ENCODE data around the gene CBFA2T3. TPM values are rescaled to one million over a fixed set of nuclear protein-coding genes. Genes with fewer than 3 reads are reported as not detected.

Gene CBFA2T3
- total and polyA plus RNA-seq, 2 of the 8 experiments (the other 6 are each of a cell fraction or from before 2014, with no cell fraction given): 0.51 to 1.3 TPM

DNA sequence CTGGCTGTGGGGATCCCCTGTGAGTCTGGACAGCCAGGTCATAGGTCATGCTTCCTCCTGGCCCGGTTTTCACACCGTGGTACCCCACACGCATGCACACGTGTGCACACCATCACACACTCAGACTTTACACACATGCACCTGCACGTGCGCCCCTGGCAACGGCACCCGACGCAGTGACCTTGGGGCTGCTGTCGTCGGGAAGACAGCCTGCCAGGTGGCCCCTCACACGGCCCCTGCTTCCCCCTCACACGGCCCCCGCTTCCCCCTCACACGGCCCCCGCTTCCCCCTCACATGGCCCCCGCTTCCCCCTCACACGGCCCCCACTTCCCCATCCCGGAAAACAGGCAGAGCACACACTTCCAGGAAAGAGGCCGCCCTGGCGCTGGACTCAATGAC lies 45.1 kb downstream of the CBFA2T3 start (continued):
- TF ChIP-seq, protein P1, sequence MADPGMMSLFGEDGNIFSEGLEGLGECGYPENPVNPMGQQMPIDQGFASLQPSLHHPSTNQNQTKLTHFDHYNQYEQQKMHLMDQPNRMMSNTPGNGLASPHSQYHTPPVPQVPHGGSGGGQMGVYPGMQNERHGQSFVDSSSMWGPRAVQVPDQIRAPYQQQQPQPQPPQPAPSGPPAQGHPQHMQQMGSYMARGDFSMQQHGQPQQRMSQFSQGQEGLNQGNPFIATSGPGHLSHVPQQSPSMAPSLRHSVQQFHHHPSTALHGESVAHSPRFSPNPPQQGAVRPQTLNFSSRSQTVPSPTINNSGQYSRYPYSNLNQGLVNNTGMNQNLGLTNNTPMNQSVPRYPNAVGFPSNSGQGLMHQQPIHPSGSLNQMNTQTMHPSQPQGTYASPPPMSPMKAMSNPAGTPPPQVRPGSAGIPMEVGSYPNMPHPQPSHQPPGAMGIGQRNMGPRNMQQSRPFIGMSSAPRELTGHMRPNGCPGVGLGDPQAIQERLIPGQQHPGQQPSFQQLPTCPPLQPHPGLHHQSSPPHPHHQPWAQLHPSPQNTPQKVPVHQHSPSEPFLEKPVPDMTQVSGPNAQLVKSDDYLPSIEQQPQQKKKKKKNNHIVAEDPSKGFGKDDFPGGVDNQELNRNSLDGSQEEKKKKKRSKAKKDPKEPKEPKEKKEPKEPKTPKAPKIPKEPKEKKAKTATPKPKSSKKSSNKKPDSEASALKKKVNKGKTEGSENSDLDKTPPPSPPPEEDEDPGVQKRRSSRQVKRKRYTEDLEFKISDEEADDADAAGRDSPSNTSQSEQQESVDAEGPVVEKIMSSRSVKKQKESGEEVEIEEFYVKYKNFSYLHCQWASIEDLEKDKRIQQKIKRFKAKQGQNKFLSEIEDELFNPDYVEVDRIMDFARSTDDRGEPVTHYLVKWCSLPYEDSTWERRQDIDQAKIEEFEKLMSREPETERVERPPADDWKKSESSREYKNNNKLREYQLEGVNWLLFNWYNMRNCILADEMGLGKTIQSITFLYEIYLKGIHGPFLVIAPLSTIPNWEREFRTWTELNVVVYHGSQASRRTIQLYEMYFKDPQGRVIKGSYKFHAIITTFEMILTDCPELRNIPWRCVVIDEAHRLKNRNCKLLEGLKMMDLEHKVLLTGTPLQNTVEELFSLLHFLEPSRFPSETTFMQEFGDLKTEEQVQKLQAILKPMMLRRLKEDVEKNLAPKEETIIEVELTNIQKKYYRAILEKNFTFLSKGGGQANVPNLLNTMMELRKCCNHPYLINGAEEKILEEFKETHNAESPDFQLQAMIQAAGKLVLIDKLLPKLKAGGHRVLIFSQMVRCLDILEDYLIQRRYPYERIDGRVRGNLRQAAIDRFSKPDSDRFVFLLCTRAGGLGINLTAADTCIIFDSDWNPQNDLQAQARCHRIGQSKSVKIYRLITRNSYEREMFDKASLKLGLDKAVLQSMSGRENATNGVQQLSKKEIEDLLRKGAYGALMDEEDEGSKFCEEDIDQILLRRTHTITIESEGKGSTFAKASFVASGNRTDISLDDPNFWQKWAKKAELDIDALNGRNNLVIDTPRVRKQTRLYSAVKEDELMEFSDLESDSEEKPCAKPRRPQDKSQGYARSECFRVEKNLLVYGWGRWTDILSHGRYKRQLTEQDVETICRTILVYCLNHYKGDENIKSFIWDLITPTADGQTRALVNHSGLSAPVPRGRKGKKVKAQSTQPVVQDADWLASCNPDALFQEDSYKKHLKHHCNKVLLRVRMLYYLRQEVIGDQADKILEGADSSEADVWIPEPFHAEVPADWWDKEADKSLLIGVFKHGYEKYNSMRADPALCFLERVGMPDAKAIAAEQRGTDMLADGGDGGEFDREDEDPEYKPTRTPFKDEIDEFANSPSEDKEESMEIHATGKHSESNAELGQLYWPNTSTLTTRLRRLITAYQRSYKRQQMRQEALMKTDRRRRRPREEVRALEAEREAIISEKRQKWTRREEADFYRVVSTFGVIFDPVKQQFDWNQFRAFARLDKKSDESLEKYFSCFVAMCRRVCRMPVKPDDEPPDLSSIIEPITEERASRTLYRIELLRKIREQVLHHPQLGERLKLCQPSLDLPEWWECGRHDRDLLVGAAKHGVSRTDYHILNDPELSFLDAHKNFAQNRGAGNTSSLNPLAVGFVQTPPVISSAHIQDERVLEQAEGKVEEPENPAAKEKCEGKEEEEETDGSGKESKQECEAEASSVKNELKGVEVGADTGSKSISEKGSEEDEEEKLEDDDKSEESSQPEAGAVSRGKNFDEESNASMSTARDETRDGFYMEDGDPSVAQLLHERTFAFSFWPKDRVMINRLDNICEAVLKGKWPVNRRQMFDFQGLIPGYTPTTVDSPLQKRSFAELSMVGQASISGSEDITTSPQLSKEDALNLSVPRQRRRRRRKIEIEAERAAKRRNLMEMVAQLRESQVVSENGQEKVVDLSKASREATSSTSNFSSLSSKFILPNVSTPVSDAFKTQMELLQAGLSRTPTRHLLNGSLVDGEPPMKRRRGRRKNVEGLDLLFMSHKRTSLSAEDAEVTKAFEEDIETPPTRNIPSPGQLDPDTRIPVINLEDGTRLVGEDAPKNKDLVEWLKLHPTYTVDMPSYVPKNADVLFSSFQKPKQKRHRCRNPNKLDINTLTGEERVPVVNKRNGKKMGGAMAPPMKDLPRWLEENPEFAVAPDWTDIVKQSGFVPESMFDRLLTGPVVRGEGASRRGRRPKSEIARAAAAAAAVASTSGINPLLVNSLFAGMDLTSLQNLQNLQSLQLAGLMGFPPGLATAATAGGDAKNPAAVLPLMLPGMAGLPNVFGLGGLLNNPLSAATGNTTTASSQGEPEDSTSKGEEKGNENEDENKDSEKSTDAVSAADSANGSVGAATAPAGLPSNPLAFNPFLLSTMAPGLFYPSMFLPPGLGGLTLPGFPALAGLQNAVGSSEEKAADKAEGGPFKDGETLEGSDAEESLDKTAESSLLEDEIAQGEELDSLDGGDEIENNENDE (IDR thresholded peaks at IDR 0.05; ENCODE audit: insufficient replicate concordance, low read length): no peak
